CD4-positive, alpha-beta T cell treated with Interferon gamma for 1 hour (primary cell): ENCODE measurements around the gene EGFR.

Source experiments
- DNase-seq: peaks from one replicate; pipeline ENCODE4 v3.0.0-alpha.2; 2020

The EGFR gene

GRCh38 chr7:55018361-55019190 is at the start of gene EGFR:
TSS of gene EGFR (plus strand) at chr7:55019017. CDS start at chr7:55019278, 261 bp downstream.
- DNase-seq = no peak

- no peak for DNase-seq
These were observed 49.4 kb upstream of the EGFR start for GRCh38 chr7:54969208-54969967.

GRCh38 chr7:54972733-54973294 is 46.0 kb upstream of the EGFR start:
- no peak for DNase-seq

- DNase-seq = no peak
These were observed 40.3 kb upstream of the EGFR start for GRCh38 chr7:54978364-54979116.

GRCh38 chr7:54980521-54980920 is 38.3 kb upstream of the EGFR start:
- DNase-seq = no peak

- no peak for DNase-seq
These were observed 36.9 kb upstream of the EGFR start for GRCh38 chr7:54981913-54982312.

- DNase-seq = no peak
These were observed 33.1 kb upstream of the EGFR start for GRCh38 chr7:54985426-54986330.

- DNase-seq = no peak
These were observed 32.1 kb upstream of the EGFR start for GRCh38 chr7:54986716-54987115.

GRCh38 chr7:54987772-54988171 is 31.0 kb upstream of the EGFR start:
- DNase-seq = no peak

- DNase-seq = no peak
These were observed 30.3 kb upstream of the EGFR start for GRCh38 chr7:54988516-54988915.

GRCh38 chr7:54989453-54990225 is 29.2 kb upstream of the EGFR start:
- no peak for DNase-seq

GRCh38 chr7:54991341-54991740 is 27.5 kb upstream of the EGFR start:
- DNase-seq = no peak

- DNase-seq = no peak
These were observed 25.8 kb upstream of the EGFR start for GRCh38 chr7:54992871-54993475.

- DNase-seq = no peak
These were observed 23.7 kb upstream of the EGFR start for GRCh38 chr7:54995166-54995565.

GRCh38 chr7:54995610-54996363 is 23.0 kb upstream of the EGFR start:
- DNase-seq = no peak

GRCh38 chr7:54996391-54996790 is 22.4 kb upstream of the EGFR start:
- DNase-seq = no peak

GRCh38 chr7:55004579-55004978 is 14.2 kb upstream of the EGFR start:
- no peak for DNase-seq

GRCh38 chr7:55005241-55005851 is 13.5 kb upstream of the EGFR start:
- DNase-seq = no peak

- DNase-seq = no peak
These were observed 12.3 kb upstream of the EGFR start for GRCh38 chr7:55006499-55006898.

- no peak for DNase-seq
These were observed 5.0 kb upstream of the EGFR start for GRCh38 chr7:55013851-55014250.
